GM18519 (cell line): Measurements from ENCODE around the gene CRABP2.

Experiments
- ATAC-seq: cut with Tn5 transposase; IDR thresholded peaks from one replicate; pipeline ENCODE4 v1.9.1; 2021; ENCODE audit warnings: mild to moderate bottlenecking, moderate library complexity; ENCODE audit not compliant: unreplicated experiment, low FRiP score

Gene CRABP2

DNA sequence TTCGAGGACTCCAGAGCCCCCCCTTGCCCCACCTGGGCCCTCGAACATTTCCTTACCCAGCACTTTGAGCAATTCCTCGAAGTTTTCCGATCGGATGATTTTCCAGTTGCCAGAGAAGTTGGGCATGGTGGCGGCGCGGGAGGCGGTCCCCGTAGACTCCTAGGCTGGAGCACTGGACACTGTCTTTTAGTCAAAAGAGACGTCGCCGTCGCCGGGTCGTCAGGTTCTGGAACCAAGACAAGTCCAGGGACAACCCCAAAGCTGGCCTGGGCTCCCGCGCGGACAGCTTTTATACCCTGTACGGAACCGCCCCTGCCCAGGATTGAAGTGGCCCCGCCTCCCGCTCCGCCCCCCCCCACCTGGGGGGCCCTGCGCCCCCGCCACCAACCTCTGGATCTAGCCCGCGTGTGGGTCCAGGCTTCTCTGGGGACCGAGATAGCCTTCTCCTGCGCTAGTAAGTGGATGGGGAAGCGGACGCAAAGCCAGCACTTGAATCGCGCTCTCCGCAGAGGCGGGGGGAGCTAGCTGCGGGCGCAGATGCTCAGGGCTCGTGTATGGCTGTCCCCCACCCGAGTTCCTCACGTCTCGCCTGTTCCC is at the start of gene CRABP2:
CRABP2 (minus strand) TSS at position 263 of the 597 bp plus-strand sequence; CDS start at position 126, 137 bp downstream.
- no peak for ATAC-seq

DNA sequence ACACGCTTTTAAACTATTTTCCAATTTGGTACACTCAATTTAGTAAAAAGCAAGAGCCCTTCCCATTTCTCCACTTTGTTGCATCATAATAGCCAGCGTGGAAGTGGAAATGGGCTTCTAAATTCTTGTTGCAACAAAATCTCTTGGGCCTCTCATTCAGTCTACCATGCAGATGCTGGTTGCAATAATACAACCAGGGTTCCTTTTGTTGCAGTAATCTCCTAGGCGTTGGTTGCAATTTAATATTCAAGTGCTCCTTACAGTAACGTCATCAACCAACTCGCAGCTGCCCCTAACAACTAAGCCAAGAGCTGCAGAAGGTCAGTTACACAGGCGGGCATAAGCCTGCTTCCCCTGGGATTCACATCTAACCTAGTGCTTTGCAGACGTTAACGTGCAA is 48.8 kb upstream of the CRABP2 start:
- no peak for ATAC-seq

DNA sequence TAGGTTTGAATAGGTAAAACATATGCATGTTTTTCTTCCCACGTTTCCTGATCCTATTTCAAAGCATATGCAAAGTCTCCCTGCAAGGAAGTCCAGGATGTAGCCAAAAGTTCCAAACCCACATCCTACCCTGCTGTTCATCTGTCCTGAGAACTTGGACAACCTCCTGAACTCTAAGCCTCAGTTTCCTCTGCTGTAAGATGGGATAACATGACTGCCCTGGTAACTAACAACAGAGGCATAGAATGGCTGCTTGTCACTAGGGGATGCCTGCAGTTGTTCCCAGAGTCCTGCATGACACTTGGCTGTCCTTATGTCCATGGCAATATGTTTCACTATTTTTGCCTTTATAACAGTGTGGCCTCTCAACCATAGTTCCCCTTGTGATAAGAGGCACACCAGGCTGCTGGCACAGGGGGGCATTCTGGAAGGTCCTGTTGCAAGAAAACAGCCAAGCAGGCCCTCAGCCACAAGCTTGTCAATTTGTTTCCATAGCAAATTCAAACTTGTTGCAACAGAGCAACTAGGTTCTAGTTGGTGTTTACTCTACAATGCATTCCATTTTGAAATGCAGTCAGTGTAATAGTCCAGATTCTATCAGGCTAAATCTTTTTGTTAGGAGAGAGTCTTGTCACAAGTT is 47.6 kb upstream of the CRABP2 start:
- no peak for ATAC-seq

GRCh38 chr1:156751757-156752481 is 46.5 kb upstream of the CRABP2 start:
- peak; percentile 56 for ATAC-seq

DNA sequence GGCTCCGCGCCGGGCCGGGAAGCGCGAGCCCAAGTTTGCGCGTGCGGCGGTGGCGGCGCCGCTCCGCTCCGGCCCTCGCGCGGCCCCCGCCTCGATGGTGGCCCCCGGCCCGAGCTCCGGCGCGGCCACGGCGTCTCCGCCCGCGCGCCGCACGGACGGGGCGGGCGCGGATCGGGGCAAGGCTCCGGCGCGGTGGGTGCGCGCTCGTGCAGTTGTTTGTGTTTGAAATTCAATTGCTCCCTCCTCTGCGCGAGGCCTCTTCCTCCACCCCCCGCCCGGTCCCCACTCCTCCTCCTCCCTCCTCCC is 46.0 kb upstream of the CRABP2 start, which contains the start of gene HDGF:
HDGF (minus strand) TSS at position 225 of the 306 bp plus-strand sequence. CDS start 246 bp downstream, outside the sequence.
- no peak for ATAC-seq

- no peak for ATAC-seq
Measured at GRCh38 chr1:156750711-156751450, 45.5 kb upstream of the CRABP2 start.

DNA sequence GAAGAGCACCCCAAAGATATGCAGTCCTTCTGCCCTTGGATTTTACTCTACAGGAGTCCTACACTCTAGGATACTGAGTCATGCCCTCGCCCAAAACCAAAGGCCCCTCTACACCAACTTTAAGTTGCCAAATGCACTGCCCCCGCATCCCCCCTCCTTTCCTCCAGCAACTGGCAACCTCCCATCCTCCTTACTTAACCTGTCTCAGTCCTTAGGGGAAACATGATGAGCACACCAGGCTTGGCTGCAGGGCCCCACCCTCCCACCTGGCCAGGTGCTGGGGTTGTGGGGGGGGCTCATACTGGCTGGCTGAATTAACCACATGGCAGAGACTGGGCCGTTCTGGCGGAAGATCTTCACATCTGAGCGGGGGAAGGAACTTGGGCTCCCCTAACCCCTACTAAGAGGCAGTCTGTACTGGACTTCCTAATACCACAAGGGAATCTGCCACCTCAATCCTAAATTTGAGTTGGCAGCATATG is 44.8 kb upstream of the CRABP2 start:
- ATAC-seq = no peak

DNA sequence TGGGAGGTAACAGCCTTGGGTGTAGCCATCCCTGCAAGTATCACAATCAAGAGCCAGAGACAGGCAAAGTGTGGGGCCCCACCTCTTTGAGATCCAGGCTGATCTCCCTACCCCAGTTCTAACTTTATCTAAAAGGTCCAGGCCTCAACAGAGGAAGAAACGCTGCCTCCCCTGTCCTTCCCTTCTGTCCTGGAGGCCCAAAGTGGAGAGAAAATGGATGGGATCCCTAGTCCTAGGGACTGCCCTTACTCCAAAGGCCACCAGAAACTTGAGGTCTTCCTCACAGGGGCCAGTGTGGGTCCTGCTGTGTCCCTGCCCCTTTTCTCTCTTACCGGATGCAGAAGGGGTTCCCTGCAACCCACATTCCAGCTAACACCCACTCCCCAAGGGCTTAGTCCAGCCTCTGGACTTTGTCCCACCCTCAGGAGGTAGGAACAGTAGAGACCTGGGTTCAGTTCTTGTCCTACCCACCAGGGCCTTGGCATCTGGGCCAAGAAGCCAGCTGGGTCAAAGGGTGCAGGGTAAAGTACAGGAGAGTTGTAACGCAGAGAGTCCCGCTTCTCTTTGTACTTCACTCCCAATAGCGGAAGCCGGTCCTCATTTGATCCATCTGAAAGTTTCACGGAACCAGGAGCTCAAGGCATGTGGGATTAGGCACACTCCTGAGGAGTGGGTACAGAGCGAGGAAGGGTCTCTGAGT is 44.2 kb upstream of the CRABP2 start:
- ATAC-seq = no peak

- ATAC-seq = no peak
Measured at GRCh38 chr1:156748670-156749418, 43.5 kb upstream of the CRABP2 start.

DNA sequence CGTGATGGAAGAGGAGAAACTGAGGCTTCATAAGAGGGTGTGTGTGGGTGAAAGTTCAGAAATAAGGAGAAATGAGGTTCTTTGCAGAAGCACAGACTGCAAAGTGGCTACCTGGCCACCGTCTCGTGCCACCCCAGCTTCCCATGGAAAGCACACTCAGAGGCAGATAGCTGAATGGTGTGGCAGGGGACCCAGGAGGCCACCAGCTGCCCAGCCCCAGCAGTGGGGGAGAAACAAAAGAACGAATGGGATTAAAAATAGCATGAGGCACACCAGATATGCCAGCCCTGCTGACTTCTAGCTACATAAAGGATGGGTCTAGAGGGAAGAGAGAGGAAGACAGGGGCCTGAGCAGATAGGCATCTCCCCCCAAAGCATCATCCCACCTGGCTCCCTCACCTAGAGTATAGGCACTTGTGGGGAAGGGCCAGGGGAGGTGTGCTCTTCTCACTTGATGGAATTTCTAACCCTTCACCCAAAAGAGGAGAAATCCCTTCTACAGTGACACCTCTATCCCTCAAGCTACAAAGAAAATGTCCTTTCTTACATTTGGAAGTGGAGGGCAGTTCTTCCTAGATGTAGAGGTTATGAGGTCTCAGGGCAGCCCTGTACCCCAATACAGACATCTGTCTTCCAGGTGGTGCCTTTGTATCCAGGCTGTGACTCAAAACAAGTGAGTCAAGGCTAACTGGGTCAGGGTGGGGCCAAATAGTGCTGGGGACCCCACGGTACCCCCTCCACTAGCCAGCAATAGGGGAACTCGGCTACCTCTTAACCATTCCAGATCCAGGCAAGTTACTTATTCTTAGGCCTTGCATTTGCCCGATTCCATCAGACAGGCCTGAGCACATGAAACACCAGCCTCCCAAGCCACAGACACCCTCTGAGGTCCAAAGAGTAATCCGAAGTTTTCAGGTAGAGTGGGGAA is 42.6 kb upstream of the CRABP2 start:
- ATAC-seq = no peak

DNA sequence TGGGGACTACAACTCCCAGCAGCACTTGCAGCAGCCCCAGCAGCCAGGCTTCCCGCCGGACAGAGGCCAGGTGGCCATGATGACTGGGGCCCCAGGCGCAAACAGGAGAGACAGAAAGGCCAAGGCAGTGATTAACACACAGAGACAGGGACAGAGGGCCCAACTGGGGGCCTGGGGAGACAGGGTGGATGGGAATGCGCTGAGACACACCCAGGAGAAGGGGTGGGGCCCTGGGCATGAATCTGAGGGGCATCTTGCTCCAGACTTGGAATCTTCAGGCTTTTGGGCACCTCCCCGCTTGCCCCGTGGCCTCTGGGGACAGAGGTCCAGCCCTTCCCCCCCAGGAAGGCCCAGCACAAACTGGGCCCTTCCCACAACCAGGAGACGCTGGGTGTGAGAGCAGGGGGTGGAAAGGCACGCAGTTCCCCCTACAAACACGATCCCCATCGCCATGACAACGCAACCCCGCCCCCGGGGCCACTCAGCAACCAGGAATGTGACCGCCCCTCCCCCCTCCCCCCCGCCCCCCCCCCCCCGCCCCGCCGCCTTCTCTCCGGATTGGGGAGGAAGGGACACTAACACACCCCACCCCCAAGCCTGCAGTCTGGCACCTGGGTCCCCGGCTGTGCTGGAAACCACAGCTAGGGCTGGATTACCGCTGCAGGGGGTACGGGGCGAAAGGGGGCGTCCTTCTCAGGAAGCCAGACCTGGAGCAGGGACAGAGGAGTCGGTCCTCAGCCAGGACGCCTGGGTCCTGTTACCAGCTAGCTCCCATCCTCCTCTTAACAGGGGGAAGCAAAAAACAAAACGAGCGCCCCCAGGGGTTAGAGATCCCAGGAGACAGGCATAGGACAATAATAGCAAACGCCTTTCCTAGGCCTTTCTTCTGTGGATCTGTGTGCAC is 41.6 kb upstream of the CRABP2 start:
- no peak for ATAC-seq

DNA sequence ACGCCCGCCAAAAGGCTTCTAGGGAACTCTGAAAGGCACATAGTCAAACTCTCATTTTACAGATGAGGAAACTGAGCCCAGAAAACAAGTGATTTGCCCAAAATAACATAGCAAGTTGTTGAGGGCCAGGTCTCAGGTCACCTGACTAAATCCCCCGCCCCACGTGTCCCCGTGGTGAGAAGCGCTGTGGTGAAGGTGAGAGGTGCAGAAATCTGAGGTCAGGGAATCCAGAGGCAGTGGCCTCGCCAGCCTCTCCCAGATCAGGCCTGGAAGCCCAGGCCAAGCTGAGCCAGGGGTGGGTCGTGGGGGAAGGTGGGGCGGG is 41.0 kb upstream of the CRABP2 start:
- ATAC-seq = no peak

- ATAC-seq = no peak
Measured at GRCh38 chr1:156745881-156746280, 40.5 kb upstream of the CRABP2 start.

DNA sequence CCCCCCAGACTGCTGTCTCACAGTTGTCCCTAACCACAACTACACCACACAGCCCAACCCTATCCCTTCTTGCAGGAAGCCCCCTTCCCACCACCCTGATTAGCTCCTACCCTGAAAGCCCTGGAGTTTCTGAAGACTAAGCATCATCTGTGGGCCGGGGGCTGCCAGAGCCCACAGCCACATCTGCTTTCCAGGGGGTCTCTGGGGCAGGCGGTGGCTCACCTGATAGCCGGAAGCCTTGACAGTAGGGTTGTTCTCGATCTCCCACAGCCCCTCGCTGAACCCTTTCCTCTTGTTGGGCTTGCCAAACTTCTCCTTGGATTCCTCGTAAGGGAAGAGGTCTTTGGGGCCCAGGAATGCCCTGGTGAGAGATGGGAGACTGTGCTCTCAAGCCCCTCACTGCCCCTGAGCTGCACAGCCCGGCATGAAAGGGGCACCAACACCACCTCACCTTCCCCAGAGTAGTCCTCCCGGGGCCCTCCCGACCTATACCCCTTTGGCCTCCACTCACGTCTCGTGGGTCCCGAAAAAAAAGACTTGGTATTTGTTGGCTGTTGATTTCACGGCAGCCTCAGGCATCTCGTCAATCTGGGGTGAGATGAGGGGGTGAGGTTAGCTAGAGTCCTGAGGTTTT is 39.5 kb upstream of the CRABP2 start:
- no peak for ATAC-seq

GRCh38 chr1:156744344-156744743 is 39.0 kb upstream of the CRABP2 start:
- ATAC-seq = no peak

DNA sequence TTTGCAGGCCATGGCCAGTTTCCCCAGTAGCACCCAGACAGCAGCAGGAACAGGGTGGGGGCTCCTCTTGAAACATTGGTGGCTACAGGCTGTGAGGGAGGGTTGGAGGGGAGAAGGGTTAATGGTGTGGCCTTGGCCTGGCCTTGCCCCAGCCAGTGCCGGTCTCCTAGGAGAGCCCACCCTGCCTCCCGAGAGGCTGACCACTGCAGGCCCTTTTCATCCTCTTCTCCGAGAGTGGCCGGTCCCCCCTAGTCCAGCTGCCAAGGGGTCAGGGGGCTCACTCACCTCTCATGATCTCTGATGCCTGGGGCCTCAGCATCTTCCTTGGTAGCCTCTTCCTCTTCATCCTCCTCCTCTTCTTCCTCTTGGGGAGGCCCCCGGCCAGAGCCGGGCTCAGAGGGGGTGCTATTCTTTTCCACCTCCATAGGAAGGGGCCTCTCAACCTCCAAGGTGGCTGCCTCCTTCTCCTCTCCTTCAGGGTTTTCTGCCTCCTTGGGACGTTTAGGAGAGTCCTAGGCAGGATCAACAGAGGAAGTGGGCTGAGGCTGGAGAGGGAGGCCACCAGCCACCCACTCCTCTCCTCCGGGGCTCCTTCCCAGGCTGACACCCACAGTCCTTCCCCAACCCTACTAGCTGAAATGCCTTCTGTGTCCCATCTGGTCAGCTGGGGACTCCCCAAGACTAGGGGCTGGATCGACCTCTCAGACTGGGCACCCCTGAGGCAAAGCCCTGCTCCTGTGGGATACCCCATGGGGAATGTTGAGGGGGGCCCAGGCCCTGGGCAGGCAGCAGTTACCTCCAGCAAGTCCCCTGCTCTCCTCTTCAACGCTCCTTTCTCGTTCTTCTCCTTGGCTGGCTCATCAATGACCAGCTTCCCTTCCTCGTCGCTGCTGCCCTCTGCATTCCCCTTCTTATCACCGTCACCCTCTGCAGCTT is 38.3 kb upstream of the CRABP2 start:
- ATAC-seq = no peak
